ENCODE data around the gene C10orf71.

The C10orf71 gene

GRCh38 chr10:49299816-49300139 is 808 bp downstream of the C10orf71 start:
- no peak for TF ChIP-seq CTCF (conservative IDR thresholded peaks at IDR 0.05)

GRCh38 chr10:49300140-49300974 is 1.4 kb downstream of the C10orf71 start:
- no peak overlapping the region for H3K27ac ChIP-seq
- no peak for TF ChIP-seq CTCF (conservative IDR thresholded peaks at IDR 0.05)

More at GRCh38 chr10:49299816-49300139, 808 bp downstream of the C10orf71 start:
- H3K27ac ChIP-seq = no peak overlapping the region

GRCh38 chr10:49301302-49301701 is 2.3 kb downstream of the C10orf71 start:
- no peak for TF ChIP-seq CTCF (conservative IDR thresholded peaks at IDR 0.05)
- H3K27ac ChIP-seq = no peak overlapping the region

- no peak overlapping the region for H3K27ac ChIP-seq
- TF ChIP-seq CTCF (conservative IDR thresholded peaks at IDR 0.05) = no peak
Observed at GRCh38 chr10:49302088-49302487, 3.1 kb downstream of the C10orf71 start.

GRCh38 chr10:49303711-49304110 is 4.7 kb downstream of the C10orf71 start:
- no peak for TF ChIP-seq CTCF (conservative IDR thresholded peaks at IDR 0.05)
- H3K27ac ChIP-seq = no peak overlapping the region

GRCh38 chr10:49304137-49304536 is 5.2 kb downstream of the C10orf71 start:
- no peak for TF ChIP-seq CTCF (conservative IDR thresholded peaks at IDR 0.05)
- no peak overlapping the region for H3K27ac ChIP-seq

- no peak for TF ChIP-seq CTCF (conservative IDR thresholded peaks at IDR 0.05)
Observed at GRCh38 chr10:49307921-49308320, 9.0 kb downstream of the C10orf71 start.

More at GRCh38 chr10:49307921-49308320, 9.0 kb downstream of the C10orf71 start:
- no peak overlapping the region for H3K27ac ChIP-seq
